ENCODE measurements around the gene MORN3.
"Not testable (repeated sequence)": the region's sequence is repeated elsewhere in the genome, so short reads cannot be mapped to it uniquely, and the experiment has no call there.

The MORN3 gene

GRCh38 chr12:121637231-121637914 is 32.1 kb downstream of the MORN3 start:
- peak; percentile 39 for DNase-seq

GRCh38 chr12:121634836-121635235 is 34.6 kb downstream of the MORN3 start:
- no peak for DNase-seq

GRCh38 chr12:121633833-121634196 is 35.6 kb downstream of the MORN3 start:
- DNase-seq: not testable (repeated sequence)

- no peak for DNase-seq
Observed at GRCh38 chr12:121632069-121632970, 37.1 kb downstream of the MORN3 start.

- DNase-seq: no peak
Observed at GRCh38 chr12:121630791-121631355, 38.6 kb downstream of the MORN3 start.

GRCh38 chr12:121628536-121628935 is 40.9 kb downstream of the MORN3 start:
- no peak for DNase-seq

DNA sequence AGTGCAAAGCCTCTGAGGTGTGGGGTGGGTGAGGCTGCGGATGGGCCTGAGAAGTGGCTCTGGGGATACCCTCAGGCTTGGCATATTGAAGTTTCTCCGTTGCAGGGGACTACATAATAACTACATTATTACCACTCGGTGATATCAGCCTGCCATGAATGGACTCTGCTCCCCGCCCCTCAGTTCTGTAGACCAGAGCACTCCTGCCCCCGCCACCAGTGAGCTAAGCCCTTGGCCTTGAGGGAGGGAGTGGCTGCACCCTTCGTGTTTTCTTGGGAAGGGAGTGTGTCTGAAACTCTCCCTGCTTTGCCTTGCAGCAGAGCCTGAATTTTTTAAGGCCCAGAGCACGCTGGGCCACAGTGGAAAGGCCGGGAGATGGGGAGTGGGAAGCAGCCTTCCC is 41.4 kb downstream of the MORN3 start:
- no peak for DNase-seq

GRCh38 chr12:121626853-121627640 is 42.4 kb downstream of the MORN3 start:
- DNase-seq: peak; percentile 55

DNA sequence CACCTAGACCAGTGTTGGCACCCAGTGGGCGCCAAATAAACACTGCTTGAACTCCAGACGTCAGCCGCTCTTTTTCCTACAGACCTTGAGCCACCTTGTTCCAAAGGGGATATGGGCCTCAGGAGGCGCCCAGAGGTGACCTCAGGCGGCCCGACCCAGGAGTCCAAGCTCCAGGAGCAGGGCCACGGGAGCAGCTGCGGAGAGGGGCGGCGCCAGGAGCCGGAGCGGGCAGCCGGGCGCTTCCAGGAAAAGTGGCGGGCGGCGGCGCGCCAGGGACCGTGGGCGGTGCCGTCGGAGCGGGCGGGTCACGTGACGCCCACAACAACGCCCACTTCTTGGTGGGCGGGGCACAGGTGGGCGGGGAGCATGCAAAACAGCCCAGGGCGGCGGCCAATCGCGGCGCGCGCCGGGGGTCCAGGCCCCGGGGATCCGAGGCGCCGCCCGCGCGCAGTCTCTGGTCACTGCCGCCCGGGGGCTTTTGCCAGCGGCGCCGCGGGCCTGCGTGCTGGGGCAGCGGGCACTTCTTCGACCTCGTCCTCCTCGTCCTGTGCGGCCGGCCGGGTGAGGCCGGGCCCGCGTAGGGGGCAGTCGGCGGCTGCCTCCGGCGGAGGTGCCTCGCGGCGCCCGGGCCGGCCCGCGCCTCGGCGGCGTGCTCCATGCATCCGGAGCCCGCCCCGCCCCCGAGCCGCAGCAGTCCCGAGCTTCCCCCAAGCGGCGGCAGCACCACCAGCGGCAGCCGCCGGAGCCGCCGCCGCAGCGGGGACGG is 43.2 kb downstream of the MORN3 start, which contains the start of gene ORAI1:
TSS of gene ORAI1 (plus strand) at position 444 of the 766 bp plus-strand sequence.
- peak; percentile 91 for DNase-seq

GRCh38 chr12:121620333-121620891 is 49.0 kb downstream of the MORN3 start:
- DNase-seq: no peak

- DNase-seq: no peak
Observed at GRCh38 chr12:121618659-121619233, 50.7 kb downstream of the MORN3 start.

GRCh38 chr12:121614872-121615467 is 54.5 kb downstream of the MORN3 start:
- DNase-seq: no peak

GRCh38 chr12:121613462-121613861 is 56.0 kb downstream of the MORN3 start:
- no peak for DNase-seq

GRCh38 chr12:121611306-121611705 is 58.1 kb downstream of the MORN3 start:
- no peak for DNase-seq

DNA sequence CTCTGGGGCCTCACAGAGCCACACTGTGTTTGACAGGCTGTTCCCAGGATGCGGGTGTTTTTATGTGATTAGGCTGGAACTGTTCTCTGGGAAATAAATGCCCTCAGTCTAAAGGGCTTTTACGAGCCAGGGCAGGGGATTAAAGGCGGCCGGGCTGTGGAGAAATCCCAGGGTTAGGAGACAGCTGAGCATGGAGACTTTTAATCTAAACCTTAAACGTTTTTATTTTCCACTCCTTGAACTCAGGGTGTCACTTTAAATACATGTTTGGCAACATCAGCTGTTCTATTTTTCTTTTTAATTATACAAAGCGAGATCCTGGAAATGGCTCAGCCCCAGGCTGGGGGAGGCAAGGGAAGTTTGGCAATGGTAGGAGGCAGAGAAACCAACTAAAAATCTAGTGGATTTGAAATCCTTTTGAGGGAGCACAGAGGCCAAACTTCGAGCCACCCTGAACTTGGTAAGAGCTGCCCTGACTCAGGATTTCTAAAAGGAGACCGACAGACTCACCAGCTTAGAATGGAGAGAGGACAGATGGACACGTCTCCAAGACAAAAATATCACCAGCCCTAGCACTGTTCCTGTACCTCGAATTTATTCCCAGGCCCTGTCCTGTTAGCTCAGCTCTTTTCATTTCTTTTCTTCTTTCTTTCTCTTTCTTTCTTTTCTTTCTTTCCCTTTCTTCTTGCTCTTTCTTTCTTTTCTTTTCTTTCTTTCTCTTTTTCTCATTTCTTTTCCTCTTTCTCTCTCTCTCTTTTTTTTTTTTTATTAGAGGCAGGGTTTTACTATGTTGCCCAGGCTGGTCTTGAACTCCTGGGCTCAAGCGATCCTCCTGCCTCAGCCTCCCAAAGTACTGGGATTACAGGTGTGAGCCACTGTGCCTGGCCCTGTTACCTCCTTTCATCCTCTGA is 59.0 kb downstream of the MORN3 start:
- no peak for DNase-seq

DNA sequence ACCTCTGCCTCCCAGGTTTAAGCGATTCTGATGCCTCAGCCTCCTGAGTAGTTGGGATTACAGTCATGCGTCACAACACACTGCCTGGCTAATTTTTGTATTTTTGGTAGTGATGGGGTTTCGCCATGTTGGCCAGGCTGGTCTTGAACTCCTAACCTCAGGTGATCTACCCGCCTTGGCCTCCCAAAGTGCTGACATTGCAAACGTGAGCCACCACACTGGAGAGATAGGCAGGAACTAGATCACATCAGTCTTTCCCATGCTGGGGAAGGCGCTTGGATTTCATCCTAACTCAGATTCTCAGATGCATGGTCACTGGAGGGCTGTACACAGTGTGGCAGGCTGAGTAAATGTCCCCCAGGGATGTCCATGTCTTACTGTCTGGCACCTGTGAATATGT is 61.2 kb downstream of the MORN3 start:
- DNase-seq: no peak

- no peak for DNase-seq
Observed at GRCh38 chr12:121603581-121603980, 65.9 kb downstream of the MORN3 start.

- no peak for DNase-seq
Observed at GRCh38 chr12:121602766-121603165, 66.7 kb downstream of the MORN3 start.

DNA sequence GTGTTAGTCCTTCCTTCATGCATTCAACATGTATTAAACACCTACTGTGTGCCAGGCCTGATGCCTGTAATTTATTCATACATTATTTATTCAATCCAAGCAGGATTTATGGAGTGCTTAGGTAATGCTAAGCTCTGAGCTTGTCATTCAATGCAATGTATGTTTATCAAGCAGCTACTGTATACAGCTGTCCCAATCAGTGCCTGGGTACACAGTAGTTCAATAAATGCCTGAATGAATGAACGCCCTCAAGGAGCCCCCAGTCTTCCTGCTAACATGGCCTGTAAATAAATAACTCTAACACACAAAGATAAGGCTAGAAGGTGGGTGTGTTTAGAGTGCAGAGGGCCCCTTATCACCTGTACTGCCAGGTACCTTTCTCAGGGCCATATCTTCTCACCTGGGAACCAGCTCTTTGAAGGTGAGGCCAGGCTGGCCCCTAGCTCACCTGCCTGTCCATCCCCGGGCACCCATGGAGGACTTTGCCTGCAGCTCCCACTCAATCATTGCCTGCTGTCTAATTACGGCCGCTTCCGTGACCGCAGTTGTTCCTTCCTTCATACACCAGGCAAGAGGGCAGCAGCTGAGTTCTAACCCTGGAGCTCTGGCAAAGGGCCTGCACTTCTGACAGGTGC is 68.6 kb downstream of the MORN3 start:
- DNase-seq: no peak

Data from KG1 (cell line).